Stomach (tissue), 9 donors: ENCODE data around the gene AATK. TPM values are rescaled to one million over a fixed set of nuclear protein-coding genes. Genes with fewer than 3 reads are reported as not detected.

ENCODE experiments used
- DNase-seq, 2 donors: peaks; one replicate each; pipeline versions ENCODE4 v3.0.0 to v3.0.0-alpha.2; 2013 to 2019
- H3K27ac ChIP-seq, 5 donors: fragments of 200-600 bp in 4 of 5; sonication (generic) in 4 of 5; one replicate each; pipeline ENCODE4 v1.5.1; 2013 to 2019; ENCODE audit warnings: mild to moderate bottlenecking in 1 of 5, moderate library complexity in 1 of 5
- H3K27me3 ChIP-seq, 3 donors: fragments of 200-600 bp; sonication (generic); one replicate each; pipeline ENCODE4 v1.5.1; 2017 to 2019; ENCODE audit warnings: mixed run types in 1 of 3
- H3K36me3 ChIP-seq, 4 donors: fragments of 200-600 bp; sonication (generic); 1 replicate in 3 of 4; 2 replicates in 1 of 4; pipeline ENCODE4 v1.5.1; 2016 to 2019
- H3K4me1 ChIP-seq, 4 donors: fragments of 200-600 bp; sonication (generic); one replicate each; pipeline ENCODE4 v1.5.1; 2016 to 2019
- H3K4me3 ChIP-seq, 4 donors: fragments of 200-600 bp; sonication (generic) in 3 of 4; one replicate each; pipeline ENCODE4 v1.5.1; 2016 to 2019; ENCODE audit warnings: mild to moderate bottlenecking in 1 of 4
- H3K9me3 ChIP-seq, 4 donors: fragments of 200-600 bp; sonication (generic); one replicate each; pipeline ENCODE4 v1.5.1; 2016 to 2019
- CTCF ChIP-seq, 7 experiments: fragments of 450-650 bp in 4 of 7; fragments of 200-600 bp in 3 of 7; sonication (generic) in 3 of 7; IDR thresholded peaks; one replicate each; pipeline ENCODE4 v1.5.1; 2016 to 2019; ENCODE audit warnings: antibody characterized with exemption in 7 of 7, control low read depth in 2 of 7, mild to moderate bottlenecking in 1 of 7
- EP300 ChIP-seq: sonication (generic); formaldehyde crosslinking; IDR thresholded peaks from one replicate; pipeline ENCODE4 v1.6.1; 2017; ENCODE audit warnings: antibody characterized with exemption
- POLR2A ChIP-seq, 4 donors: fragments of 450-650 bp; IDR thresholded peaks; one replicate each; pipeline ENCODE4 v1.6.1; 2016; ENCODE audit warnings: antibody characterized with exemption in 4 of 4, control low read depth in 2 of 4, mild to moderate bottlenecking in 1 of 4, moderate library complexity in 1 of 4
- POLR2AphosphoS5 ChIP-seq, 3 donors: sonication (generic); formaldehyde crosslinking; IDR thresholded peaks; one replicate each; pipeline ENCODE4 v1.6.1; 2016; ENCODE audit warnings: antibody characterized with exemption in 3 of 3
- WGBS, 5 donors: extraction: QIAGEN DNeasy Blood & Tissue Kit in 3 of 5; methylation state at CpG; one replicate each; pipeline versions ENCODE4 v1.1.5 to v1.1.7; 2013 to 2018; 5-methylcytosine and 5-hydroxymethylcytosine counted together
- intact Hi-C: fragments of 100-400 bp; cut with DNase I; formaldehyde crosslinking; loops from one replicate; pipeline ENCODE4 v1.15.1; 2023; ENCODE audit warnings: low total_unique reads
- polyA plus RNA-seq, 3 donors: library from polyadenylated mRNA; stranded (reverse); fragments of 200-250 nt; gene quantifications; one replicate each; pipeline ENCODE4 v1.2.3, GENCODE V29; 2013
- total RNA-seq, 5 donors: library from RNA; depleted of rRNA; stranded (reverse); fragments of >200 nt; gene quantifications; one replicate each; pipeline versions ENCODE4 v1.1.0 to v1.2.3, GENCODE V29; 2014 to 2016
- donor health status: healthy with polysubstance abuse.
- donor health status: Bipolar disorder and iron deficiency.
- donor health status: healthy.

Gene AATK
- total and polyA plus RNA-seq, 8 donors: 0.87 to 31.7 (median 7.3) TPM

GRCh38 chr17:81196505-81197408 is 30.7 kb upstream of the AATK start:
- 89 to 94% (median 89%) methylated on average over 27 to 45 of the region's 45 CpGs for WGBS, 5 donors
- Histone ChIP-seq H3K4me3 (no peak overlapping the region), H3K27ac (no peak overlapping the region), H3K9me3 (no peaks in the 10 kb centered on the region), H3K4me1 (peaks cover 0 to 26% (median 12%) of the 10 kb centered on the region in 4 donors), H3K27me3 (no peaks in the 10 kb centered on the region), H3K36me3 (peaks cover 0 to 77% (median 53%) of the 10 kb centered on the region in 4 donors)
- no peak for DNase-seq
- intact Hi-C loops: no loop called here
- no peak for TF ChIP-seq EP300
- no peak for TF ChIP-seq POLR2A (IDR thresholded peaks at IDR 0.05)
- no peak for TF ChIP-seq CTCF (IDR thresholded peaks at IDR 0.05)
- no peak for TF ChIP-seq POLR2AphosphoS5 (IDR thresholded peaks at IDR 0.05)

- H3K4me3 ChIP-seq: no peak overlapping the region
- intact Hi-C loops: no loop called here
- DNase-seq: no peak
- peaks cover 0 to 84% (median 60%) of the 10 kb centered on the region in 4 donors for H3K36me3 ChIP-seq
- no peak for TF ChIP-seq CTCF (IDR thresholded peaks at IDR 0.05)
- no peak for TF ChIP-seq EP300
- no peak for TF ChIP-seq POLR2AphosphoS5 (IDR thresholded peaks at IDR 0.05)
- TF ChIP-seq POLR2A (IDR thresholded peaks at IDR 0.05): no peak
- H3K9me3 ChIP-seq: no peaks in the 10 kb centered on the region
- WGBS, 5 donors: 88 to 96% (median 95%) methylated on average over 10 to 14 of the region's 14 CpGs
- H3K27me3 ChIP-seq: no peaks in the 10 kb centered on the region
- H3K27ac ChIP-seq: no peak overlapping the region
- H3K4me1 ChIP-seq: peaks cover 0 to 25% (median 10%) of the 10 kb centered on the region in 4 donors
Observed at GRCh38 chr17:81195941-81196495, 30.0 kb upstream of the AATK start.

- WGBS, 5 donors: 90 to 94% (median 92%) methylated on average over 22 to 37 of the region's 37 CpGs
- intact Hi-C loops: no loop called here
- no peak for DNase-seq
Observed at GRCh38 chr17:81194941-81195901, 29.2 kb upstream of the AATK start.

More at GRCh38 chr17:81194941-81195901, 29.2 kb upstream of the AATK start:
- H3K27me3 ChIP-seq: no peaks in the 10 kb centered on the region
- peaks cover 0 to 17% (median 2%) of the 10 kb centered on the region in 4 donors for H3K4me1 ChIP-seq
- TF ChIP-seq POLR2A (IDR thresholded peaks at IDR 0.05): no peak
- TF ChIP-seq POLR2AphosphoS5 (IDR thresholded peaks at IDR 0.05): no peak
- TF ChIP-seq CTCF (IDR thresholded peaks at IDR 0.05): no peak
- no peak for TF ChIP-seq EP300
- H3K9me3 ChIP-seq: no peaks in the 10 kb centered on the region
- peaks cover 0 to 92% (median 67%) of the 10 kb centered on the region in 4 donors for H3K36me3 ChIP-seq
- no peak overlapping the region for H3K27ac ChIP-seq
- no peak overlapping the region for H3K4me3 ChIP-seq
